Esophagus squamous epithelium (tissue), 4 donors: ENCODE measurements around the gene KIAA1614.

Experiments
- CTCF ChIP-seq, 6 experiments: fragments of 450-650 bp in 4 of 6; fragments of 200-600 bp in 2 of 6; sonication (generic) in 2 of 6; IDR thresholded peaks; one replicate each; pipeline ENCODE4 v1.5.1; 2016 to 2019; ENCODE audit warnings: antibody characterized with exemption in 6 of 6, mild to moderate bottlenecking in 4 of 6, moderate library complexity in 4 of 6
- POLR2A ChIP-seq, 4 donors: fragments of 450-650 bp; IDR thresholded peaks; one replicate each; pipeline ENCODE4 v1.6.1; 2017; ENCODE audit warnings: antibody characterized with exemption in 4 of 4, mild to moderate bottlenecking in 4 of 4, moderate library complexity in 3 of 4

- TF ChIP-seq CTCF (IDR thresholded peaks at IDR 0.05) (no peak), POLR2A (IDR thresholded peaks at IDR 0.05) (no peak)
Measured at GRCh38 chr1:180933141-180933540, 20.4 kb downstream of the KIAA1614 start.
